Ovary (tissue), 3 donors: ENCODE data around the gene MED27.

ENCODE experiments used
- CTCF ChIP-seq, 3 donors: fragments of 450-650 bp in 2 of 3; fragments of 200-600 bp in 1 of 3; IDR thresholded peaks; one replicate each; pipeline versions ENCODE4 v1.5.1 to v1.8.0; 2016 to 2022; ENCODE audit warnings: antibody characterized with exemption in 3 of 3, mild to moderate bottlenecking in 1 of 3
- EP300 ChIP-seq: sonication (generic); formaldehyde crosslinking; IDR thresholded peaks from one replicate; pipeline ENCODE4 v1.6.1; 2017; ENCODE audit warnings: antibody characterized with exemption
- POLR2A ChIP-seq: fragments of 450-650 bp; IDR thresholded peaks from one replicate; pipeline ENCODE4 v1.6.1; 2017; ENCODE audit warnings: antibody characterized with exemption, mild to moderate bottlenecking, moderate library complexity
- donor health status: DM: no; HTN: no; CAD: no.

DNA sequence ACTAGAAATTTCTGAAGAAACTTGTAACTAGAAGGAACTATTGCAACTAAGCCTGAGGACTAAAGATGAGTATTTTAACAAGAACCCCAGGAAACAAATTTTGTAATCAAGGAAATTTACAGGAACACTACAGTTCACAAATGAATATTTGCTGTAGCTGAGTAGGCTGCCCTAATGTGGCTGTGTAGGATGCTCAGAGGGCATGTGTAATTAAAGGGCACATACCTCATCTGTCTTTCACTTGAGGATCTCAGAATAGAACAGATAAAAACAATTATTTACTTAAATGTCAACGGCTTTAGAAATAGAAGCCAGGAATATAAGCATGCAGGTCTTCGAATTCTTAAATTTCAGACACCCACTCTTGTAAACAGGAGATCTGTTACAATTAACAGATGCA, 119.8 kb downstream of the MED27 start:
- TF ChIP-seq CTCF (IDR thresholded peaks at IDR 0.05): no peak
- TF ChIP-seq POLR2A: no peak
- TF ChIP-seq EP300: no peak
